HG02981 (cell line): Measurements from ENCODE around the gene PHF21B.

Source experiments
- ATAC-seq: cut with Tn5 transposase; IDR thresholded peaks from one replicate; pipeline ENCODE4 v1.9.1; 2021; ENCODE audit warnings: mild to moderate bottlenecking, moderate library complexity; ENCODE audit not compliant: unreplicated experiment

PHF21B gene

DNA sequence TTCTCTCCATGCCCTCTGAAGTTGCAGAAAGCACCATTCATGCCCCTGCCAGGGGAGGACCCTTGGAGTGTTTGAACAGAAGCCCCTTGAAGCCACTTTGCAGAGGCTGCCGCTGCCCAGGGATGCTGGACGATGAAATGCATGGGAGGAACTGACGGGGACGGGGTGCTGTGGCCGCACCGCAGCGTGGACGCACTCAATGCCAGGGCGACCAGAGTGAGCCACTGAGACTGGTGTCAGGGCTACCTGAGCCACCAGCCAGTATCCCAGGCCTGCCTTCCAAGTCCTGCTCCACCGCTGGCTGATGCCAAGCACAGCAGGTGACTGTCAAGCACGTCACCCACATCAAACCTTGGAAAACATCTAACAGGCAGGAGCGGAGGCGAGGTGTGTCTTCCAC, 17.6 kb downstream of the PHF21B start:
- no peak for ATAC-seq

DNA sequence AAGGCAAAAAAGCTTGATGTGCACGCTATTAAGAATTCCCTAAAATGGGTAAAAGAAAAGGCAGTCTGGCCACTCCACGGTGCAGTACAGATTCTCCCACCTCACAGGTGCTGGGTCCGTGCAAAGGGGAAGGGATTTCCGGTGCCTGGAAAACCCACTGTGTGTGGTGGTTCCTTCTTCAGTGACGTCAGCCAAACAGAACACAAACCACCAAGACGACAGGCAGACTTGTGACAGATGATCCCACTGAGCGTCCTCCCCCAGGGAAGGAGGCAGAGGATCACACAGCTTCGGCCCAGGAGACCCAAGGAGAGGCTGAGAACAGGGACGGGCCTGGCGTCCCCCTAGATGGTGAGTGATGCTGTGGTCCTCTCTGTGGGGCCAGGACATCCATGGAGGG, 18.6 kb downstream of the PHF21B start:
- ATAC-seq, result no peak

DNA sequence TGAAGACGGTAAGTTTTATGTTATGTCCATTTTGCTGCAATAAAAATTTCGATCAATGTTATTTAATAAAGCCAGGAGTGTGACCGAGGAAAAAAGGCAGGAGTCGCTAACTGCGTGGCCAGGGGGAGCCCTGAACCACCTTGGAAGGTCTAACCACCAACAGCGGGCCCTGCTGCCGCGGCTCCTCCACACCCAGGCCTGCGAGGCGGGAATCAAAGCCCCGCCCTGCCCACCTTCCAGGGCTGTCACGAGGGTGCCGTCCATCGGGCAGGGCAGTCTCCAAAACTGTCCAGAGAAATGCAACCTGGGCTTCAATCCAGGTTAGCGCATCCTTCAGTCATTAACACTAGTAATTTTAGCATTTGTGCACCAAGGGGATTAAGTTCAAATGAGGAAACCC, 19.0 kb downstream of the PHF21B start:
- no peak for ATAC-seq

DNA sequence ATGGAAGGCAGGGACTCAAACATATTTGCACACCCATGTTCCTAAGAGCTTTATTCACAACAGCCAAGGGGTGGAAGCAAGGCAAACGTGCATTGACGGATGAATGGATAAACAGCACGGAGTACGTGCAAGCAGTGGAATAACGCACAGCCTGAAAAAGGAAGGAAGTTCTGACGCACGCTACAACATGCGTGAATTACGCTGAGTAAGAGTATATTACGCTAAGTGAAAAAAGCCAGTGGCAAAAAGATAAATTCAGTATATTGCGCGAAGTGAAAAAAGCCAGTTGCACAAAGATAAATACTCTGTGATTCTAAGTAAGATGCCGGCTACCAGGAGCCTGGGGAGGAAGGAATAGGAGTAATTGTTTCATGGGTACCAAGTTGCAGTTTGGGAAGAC, 19.5 kb downstream of the PHF21B start:
- ATAC-seq, result no peak

DNA sequence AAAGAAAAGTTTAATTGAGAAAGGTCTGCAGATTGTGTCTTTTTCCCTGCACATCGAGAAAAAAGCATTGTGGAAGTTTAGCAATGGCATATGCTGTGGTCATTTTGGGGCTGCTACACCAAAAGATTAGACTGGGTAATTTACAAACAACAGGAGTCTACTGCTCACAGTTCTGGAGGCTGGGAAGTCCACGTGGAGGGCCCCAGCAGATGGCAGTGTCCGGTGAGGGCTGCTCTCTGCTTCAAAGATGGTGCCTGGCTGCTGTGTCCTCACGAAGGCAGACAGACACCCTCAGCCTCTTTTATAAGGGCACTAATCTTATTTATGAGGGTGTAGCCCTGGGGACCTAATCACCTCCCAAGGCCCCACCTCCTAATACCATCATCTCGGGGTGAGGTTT, 21.1 kb downstream of the PHF21B start:
- no peak for ATAC-seq

DNA sequence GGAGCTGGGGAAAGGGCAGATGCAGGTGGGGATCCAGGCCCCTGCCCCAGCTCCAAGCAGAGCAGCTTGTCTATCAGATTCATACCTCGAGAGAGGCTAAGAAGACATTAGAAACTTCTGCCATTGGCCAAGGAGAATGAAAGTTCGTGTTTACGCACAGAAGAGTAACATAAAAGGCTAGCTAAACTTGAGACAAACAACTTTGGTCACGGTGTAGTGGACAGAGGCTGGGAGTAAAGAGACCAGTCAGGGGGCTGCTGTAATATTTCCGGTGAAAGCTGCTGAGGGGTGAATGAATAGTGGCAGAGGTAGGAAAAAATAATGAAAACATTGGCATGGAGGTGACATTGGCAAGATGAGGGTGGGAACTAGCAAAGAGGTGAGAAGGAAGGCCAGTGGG, 22.9 kb downstream of the PHF21B start:
- ATAC-seq, result no peak

DNA sequence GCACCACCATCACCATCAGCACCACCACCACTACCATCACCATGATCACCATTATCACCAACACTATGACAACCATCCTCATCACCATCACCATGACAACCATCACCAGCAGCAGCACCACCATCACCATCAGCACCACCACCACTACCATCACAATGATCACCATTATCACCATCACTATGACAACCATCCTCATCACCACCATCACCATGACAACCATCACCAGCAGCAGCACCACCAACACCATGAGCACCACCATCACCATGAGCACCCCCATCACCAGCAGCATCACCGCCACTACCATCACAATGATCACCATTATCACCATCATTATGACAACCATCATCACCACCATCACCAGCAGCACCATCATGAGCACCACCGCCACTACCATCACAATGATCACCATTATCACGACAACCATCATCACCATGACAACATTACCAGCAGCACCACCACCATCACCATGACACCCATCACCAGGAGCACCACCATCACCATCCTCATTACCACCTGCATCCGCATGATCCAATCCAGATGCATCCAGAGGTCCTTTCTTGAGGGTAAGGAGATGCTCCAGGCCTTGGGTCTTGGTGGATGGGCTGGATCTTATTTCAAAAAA, 23.8 kb downstream of the PHF21B start:
- ATAC-seq, result no peak

DNA sequence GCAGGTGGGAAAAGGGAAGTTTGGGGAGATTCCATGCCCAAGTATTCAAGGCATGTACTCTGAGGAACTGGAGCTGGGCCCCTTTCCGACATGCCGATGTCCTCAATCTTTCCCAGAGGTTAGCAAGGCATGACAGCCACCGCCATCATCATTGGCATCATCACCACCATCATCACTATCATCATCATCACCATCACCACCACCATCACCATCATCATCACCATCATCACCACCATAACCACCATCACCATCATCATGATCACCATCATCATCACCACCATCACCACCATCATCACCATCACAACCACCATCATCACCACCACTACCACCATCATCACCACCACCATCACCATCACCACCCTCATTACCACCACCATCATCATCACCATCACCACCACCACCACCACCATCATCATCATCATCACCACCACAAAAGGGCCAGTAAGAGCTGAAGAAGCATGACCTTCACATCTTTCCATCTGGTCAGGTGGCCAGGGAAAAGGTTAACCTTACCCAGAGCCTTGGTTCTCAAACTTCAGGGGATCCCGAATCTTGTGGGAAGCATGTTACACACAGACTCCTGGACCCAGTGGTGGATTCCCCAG, 25.8 kb downstream of the PHF21B start:
- ATAC-seq, result no peak

DNA sequence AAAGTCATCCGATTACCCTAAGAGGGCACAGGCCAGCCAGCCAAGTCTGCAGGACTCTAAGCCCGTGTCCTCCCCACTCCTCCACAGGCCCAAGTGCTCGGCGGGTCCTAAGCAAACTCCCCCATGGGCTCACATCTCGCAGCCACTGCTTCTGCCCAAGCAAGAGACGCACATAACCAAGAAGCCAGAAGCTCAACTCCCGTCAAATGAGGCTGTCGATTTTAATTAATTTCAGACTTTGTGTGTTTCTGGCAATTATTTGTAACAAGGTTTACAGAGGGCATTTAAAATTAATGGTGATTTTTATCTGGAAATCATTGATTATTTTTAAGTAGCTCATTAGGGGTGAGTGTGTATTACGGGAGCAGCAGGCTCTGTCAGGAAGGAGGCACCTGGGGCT, 27.4 kb downstream of the PHF21B start:
- no peak for ATAC-seq

DNA sequence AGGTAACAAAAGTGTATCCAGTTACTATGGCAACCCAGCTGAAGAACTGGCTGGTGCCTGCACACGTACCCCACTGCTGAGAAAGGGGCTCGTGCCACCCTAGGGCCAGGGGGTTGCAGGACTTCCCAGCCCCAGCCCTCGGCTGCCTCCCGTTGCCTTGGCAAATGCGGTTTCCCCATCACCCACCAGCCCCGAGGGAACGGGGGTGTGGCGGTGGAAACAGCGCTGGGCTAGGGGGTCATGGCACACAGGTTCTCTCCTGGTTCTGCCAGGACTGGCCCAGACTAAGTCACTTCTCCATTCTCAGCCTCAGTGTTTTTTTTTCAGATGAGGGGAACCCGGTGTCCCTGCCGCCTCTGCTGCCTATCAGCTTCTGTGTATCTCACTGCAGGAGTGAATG, 27.9 kb downstream of the PHF21B start:
- ATAC-seq, result no peak

DNA sequence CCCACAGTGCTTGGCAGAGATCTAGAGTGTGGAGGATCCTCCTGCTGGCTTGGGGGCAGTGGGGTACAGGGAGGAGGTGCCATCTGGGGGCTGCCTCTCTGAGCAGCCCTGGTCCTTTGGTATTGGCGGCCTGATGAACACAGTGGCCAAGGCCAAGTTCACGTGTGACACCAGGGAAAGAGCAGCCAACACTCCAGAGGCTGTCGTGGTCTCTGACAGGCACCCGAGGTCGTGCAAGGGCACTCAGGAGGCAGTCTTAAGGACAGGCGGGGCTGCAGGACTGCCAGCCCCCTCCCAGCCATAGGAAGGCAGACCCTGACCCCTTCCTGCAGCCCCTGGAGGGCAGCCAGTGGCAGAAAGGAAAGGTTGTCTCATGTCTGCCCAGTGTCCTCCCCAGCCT, 30.7 kb downstream of the PHF21B start:
- no peak for ATAC-seq

DNA sequence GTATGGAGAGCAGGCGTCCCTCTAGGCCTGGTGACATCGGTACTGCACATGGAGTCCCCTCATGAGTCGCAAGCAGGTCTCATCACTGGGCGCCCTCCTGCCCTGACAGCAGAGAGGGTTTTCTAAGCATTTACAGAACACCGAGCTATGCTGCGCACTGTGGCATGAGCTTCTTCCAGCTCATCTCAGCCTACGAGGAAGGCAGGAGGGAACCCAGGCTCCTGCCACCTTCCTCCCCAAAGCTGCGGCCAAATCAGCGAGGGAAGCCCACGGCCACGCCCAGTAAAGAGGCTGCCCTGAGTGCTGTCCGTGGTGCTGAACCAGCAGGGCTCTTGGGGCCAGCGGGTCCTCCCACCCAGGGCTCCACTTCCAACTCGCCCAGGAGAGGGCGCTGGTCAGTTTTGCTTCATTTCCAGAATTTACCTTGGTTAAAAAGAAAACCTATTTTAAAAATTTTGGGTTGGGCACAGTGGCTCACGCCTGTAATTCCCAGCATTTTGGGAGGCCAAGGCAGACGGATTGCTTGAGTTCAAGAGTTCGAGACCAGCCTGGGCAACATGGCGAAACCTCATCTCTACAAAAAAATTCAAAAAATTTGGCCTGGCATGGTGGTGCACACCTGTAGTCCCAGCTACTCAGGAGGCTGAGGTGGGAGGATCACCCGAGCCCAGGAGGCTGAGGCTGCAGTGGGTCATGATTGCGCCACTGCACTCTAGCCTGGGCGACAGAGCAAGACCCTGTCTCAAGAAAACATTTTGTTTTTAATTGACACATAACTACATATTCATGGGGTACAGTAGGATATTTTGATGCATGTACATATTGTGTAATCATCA, 34.2 kb downstream of the PHF21B start:
- no peak for ATAC-seq

DNA sequence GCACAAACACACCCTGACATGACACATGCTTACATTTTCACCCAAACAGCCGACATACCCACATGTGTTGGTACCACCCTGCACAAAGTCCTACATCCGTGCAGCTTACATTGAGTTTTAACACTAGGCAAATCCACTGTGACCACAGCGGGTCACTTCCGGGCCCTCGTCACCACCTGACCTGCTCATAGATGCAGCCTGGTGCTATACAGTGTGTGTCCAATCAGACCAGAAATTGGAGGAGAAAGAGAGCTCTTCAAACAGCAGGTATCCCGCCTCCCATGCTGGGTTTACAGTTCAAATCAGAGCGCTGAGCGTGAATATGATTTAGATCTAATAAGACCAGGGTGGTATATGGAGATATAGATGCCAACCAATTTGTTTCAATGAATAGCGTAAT, 35.4 kb downstream of the PHF21B start:
- no peak for ATAC-seq

DNA sequence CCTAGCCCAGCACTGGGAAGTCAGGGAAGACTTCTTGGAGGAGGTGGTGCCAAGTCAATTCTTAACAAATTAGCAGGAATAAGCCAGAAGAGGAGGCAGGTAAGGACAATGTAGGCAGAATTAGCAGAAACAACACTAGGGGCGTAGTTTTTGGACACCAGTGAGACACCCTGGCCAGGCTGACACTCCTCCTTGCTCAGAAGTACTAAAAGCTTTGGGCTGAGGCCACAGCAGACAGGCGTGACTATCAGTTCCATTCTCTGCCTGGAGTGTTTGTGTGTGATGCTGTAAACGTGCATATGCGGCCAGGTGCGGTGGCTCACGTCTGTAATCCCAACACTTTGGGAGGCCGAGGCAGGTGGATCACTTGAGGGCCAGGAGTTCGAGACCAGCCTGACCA, 36.0 kb downstream of the PHF21B start:
- no peak for ATAC-seq

DNA sequence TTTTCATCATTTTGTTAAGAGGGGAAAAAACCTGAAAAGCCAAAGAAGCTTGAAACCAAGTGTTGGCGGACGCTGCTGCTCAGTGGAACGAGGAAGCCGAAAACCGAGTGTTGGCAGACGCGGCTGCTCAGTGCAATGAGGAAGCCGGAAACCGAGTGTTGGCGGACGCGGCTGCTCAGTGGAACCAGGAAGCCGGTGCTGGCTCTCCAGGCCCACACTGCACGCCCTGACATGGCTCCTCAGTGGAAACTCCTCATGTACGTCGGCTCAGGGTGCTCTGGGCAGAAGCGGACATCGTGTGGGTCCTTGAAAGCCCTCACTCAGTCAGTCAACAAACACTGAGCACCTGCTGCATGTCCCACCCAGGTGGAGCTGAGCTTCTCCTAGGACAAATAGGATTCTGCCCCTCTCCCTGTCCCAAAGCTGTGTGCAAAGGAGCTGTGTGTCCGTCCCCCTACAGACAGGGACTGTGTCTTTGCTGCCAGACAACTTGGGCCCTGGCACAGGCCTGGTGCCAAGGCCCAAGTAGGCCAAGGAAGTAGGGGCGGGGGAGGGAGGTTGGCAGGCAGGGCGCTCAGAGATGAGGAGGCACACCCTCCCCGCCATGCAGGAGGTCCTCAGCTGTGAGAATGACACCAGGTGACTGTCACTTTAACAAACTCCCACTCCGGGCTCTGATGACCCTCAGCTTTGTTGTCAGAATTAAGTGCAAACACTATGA, 37.3 kb downstream of the PHF21B start:
- ATAC-seq, result no peak

DNA sequence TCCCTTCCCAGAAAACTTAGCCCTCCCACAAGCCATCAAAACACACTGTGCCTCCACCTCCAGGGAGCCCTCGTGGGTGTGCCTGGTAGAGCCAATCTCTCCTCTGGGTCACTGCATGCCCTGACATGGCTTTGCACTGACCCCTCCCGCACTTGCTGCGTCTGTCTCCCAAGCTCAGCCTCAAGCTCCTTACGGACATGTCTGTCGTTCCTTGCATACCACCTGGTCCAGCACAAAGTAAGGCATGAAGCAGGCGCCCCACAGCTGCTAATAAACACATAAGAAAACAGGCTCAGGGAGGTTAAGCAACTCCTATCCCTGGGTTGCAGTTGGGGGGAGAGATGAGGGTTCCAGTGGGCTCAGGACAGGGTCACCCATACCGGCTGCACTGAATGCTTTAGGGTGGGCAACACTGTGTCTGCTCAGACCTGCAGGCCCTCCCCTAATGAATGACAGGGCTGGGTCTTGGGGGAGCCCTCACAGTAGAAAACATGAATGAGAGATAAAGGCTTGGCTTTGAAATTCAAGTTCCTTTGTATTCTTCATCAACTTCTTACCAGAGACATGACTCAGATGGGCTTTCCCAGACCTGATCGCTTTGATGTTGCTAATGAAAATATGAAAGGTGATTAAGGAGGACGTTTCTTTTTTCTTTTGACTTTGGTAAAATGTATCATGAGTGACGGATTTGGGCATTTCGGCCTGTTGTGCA, 38.0 kb downstream of the PHF21B start:
- ATAC-seq, result no peak

DNA sequence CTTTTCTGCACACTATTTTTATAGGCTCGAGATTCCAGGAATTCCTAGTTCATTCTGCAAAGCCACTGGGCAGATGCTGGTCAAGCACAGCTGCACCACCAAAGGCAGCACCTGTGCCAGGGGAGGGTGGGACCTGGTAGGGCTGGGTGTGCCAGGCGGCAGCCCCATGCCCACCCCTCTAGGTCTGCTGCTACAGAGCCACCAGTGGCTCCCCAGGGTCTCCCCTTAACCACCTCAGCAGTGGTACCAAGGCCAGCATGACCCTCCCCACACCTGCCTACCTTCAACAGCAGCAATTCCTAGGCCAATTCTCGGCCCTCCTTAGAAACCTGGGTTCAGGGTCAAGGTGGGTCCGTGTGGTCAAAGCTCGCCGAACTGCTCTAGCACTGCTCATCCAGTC, 39.5 kb downstream of the PHF21B start:
- no peak for ATAC-seq

DNA sequence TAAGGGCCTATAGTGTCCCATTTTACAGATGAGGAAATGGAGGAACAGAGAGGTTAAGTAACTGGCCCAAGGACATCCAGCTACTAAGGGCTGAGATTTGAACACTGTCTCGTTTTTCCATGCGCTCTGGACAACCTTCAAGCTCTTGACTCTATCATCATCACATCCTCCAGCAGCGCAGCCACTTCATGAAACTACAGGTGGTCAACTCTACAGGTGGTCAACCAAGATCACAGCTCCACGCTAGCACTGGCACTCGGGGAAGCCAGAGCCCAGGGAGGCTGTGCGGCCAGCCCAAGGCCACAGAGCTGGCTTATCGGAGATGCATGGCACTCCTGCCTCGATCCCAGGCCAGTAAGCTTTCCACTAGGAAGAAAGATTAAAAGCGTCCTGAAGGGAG, 40.0 kb downstream of the PHF21B start:
- ATAC-seq, result no peak

DNA sequence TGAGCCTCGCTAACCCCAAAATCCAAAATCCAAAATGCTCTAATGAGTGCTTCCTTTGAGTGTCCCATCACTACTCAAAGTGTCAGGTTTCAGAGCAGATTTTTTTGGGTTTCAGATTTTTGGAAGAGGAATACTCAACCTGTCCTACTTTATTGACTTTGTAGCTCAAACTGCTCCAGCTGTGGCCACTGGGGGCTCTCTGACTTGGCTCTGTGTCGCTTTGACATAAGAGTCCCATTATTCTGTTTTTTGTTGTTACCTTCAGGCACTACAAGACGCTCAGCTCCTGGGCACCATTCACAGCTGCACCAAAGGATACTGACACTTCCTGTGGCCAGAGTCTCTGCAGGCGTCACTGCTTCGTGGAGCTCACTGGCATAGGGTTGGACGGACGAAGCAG, 41.1 kb downstream of the PHF21B start:
- no peak for ATAC-seq

DNA sequence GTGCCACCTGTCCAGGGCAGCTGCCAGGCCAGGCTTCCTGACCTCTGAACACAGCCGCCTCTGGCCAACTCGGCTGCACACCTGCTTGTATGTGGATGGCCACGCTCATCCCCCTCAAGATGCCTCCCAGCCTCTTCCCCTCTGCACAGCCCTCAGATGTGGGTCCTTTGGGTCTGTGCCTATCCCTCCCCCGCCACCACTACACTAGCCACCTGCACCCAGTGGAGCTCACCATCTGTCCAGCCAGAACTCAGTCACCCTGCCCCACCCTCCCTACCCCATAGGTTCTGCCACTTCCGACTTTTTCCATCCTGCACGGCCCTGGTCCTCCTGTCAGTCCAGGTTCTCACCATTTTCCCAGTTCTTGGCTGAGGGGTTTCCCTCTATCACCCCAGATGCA, 44.6 kb downstream of the PHF21B start:
- no peak for ATAC-seq

DNA sequence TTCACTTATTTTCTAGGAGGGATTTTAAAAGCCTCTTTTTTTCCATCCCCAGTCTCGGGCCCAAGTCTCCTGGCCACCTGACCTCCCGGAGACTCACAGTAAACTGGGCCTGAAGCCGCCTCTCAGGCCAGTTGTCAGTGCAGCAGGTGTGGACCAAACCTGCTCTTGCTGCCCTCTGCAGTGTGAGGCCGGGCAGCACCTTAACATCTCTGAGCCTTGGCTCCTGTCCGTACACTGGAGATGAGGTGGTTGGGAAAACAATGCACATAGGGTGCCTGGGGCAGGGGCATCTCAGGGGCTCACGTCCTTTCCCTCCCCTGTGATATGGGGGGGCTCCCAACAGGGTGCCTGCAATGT, 45.1 kb downstream of the PHF21B start:
- ATAC-seq, result no peak
